Retina (tissue), 1 donor: Measurements from ENCODE around the gene KCNQ1.
A peak's percentile ranks its signal among the peaks of the same experiment; 100 is the strongest.

ENCODE experiments used
- DNase-seq: peaks from one replicate; pipeline ENCODE4 v3.0.0-alpha.2; 2016

The KCNQ1 gene

DNA sequence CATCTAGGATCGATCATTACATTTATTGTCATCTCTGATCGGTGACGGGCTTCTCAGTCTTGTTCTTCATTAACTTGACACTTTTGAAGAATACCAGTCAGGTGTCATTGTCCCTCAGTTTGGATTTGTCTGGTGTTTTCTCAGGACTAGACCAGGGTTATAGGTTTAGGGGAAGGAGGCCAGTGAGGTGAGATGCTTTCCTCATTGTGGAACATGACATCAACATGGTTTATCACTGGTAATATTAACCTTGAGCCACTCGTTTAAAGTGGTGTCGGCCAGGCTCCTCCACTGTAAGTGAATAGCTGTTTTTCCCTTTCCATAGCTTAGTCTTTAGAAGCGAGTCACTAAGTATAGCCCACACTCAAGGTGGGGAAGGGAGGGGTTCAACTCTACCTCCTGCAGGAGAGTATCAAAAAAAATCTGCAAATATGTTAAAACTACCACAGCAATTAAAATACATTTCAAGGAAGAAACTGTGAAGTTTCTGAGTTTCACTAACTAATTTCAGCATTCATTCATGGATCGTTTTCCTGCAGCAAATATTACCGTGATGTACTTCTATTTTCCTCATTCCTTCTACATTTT, 213.0 kb downstream of the KCNQ1 start:
- DNase-seq: no peak

DNA sequence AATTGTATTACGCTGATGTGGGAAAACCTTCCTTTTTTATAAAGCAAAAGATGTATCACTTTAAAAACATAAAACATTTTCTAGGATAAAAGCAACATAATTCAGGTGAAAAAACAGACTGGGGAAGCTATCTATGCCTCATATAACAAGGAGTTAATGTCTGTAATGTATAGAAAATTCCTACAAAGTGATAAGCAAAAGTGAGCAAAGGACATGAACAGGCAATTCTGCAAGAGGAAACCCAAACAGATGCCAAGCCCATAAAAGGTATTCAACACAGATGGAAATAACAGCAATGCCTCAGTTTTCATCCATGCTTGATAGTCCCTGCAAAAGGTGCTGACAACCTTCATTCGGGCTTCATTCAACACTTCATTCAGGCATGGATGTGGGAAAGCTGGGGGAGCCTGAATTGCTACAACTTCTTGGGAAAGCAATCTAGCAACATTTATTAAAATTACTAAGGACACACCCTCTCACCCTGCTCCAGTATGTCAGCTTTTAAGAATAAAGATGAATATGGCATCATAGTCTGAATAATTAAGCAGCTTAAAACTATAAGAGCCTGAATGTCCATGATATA, 215.6 kb downstream of the KCNQ1 start:
- DNase-seq: no peak

- DNase-seq: no peak
Observed at GRCh38 chr11:2661173-2662023, 216.6 kb downstream of the KCNQ1 start.

DNA sequence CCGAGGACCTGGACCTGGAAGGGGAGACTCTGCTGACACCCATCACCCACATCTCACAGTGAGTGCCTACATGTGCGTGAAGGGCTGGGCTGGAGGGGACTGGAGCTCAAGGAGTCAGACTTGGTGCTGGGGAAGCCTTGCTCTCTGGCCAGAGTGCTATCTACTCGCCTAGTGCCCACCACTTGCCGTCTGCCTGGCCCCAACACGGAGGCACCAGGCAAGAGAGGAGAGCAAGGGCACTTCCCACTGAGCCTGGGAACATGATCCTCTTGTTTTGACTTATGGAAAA, 217.2 kb downstream of the KCNQ1 start:
- DNase-seq: no peak

- no peak for DNase-seq
Observed at GRCh38 chr11:2662430-2663299, 217.9 kb downstream of the KCNQ1 start.

DNA sequence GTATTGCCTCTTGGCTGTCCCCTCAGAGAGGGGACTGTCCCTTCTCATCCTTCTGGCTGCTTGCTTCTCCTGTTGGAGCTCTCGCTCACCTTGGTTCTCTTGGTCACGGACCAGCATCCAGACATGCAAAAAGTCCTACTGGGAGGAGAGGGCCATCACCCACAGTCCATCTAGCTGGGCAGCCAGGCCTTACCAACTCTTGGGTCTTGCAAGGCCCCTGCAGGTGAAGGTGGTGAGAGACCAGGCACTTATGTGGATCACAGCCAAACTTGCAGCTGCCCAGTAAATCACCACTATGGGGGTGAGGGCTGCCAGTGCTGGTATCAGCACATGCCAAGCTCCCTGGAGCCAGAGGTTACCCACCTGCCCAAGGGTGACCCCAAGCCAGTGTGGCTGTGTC, 218.7 kb downstream of the KCNQ1 start:
- DNase-seq: no peak

GRCh38 chr11:2663915-2664314, 219.1 kb downstream of the KCNQ1 start:
- no peak for DNase-seq

DNA sequence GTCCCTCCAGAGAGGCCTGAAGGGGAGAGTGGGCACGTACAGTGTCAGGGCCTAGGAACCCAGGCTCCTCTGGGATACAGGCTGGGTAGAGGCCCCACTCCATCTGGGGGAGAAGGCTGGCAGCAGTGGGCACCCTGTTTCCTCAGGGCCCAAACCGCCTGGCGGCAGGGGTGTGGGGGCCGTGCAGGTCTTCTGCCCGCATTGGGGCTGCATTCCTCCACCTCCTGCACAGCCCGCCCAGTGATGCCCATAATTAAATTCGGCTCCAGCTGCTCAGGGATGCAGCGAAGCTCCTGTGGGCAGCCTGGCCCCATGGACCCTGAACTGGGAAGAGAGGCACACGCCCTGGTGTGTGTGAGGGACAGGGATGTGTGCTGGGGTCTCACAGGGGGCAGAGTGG, 219.6 kb downstream of the KCNQ1 start:
- no peak for DNase-seq

GRCh38 chr11:2664791-2665525, 220.2 kb downstream of the KCNQ1 start:
- no peak for DNase-seq

DNA sequence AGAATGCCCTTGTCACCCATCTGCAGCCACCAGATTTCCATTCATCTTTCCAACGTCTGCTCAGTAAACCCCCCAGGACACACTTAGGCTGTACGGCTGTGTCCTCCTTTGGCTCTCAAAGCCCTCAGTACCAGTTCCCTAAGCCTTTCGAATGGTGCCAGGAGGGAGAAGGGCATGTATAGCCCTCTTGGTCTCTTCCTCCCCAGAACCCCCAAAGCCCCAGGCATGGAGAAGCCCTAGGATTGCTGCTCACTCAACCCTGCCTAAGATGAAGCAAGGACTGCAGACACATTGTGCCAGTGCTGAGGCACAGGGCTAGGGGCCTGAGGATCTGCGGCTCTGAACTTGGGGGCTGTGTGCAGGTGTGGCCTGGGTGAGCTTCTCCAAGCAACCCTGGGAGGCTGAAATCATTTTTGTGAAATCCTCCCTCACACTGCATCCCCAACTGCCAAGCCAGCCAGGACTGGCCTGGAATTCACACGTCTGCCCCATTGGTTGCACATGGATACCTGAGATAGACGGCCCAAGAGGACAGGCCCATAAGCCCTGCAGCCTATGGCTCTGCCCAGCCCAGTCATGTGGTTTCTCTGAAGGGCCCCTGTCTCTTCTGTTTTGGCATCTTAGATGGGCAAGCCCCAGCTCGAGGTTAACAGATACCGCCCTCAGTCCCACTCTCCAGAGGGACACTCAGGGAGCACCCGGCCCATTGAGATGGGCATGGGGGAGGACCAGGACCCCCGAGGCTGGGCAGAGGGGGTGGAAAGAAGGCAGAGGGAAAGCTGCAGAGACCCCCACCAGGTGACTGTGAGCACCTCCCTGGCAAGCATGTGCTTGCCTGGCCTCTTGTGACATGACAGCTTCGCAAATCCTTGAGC, 221.0 kb downstream of the KCNQ1 start:
- no peak for DNase-seq

GRCh38 chr11:2666401-2666741, 221.6 kb downstream of the KCNQ1 start:
- DNase-seq: no peak

DNA sequence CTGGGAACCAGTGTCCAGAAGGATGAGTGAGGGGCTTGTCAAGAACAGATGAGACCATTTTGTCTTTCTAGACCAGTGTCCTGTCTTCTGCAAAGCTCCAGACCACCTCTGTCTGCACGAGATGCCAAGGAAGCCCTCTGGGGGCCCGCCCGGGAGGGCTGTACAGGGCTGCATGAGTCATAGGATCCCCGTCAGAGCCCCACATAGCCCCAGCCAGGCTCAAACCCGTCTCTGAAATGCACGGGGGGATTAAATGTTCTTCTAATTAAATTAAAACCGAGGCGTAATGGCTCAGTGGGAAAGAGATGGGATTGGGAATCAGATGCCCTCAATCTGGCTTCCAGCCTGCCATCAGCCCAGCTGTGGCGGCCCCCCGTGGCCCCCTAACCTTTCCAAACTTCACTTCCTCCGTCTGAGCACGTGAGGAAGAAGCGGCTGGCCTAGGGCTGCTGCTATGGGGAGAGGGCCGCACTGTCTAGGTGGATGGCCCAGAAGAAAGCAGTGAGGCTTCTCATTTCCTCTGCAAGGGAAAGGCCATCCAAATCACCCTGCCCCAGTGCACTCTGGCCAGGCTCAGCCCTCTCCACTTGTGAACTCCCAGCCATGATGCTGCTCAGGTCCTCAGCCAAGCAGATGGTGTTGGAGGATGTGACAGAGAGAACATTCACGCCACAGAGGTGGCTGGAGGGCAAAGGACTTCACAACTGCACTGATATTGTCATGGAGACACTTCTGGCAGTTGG, 222.2 kb downstream of the KCNQ1 start:
- no peak for DNase-seq

DNA sequence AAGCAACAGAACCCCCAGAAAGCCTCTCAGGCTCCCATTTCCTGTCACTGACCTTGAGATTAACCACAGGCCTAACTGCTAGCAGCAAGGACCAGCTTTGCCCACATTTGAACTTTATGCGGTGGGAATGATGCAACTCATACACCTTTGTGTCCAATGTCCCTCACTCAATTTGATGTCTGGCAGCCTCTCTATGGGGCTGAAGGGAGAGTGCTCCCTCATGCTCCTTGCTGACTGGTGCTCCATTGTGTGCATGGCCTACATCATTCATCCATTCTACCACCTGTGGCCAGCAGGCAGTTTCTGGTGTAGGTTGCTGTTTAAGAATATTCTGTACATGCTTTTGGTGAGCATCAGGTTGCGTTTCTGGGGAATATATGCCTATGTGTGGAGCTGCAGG, 223.1 kb downstream of the KCNQ1 start:
- no peak for DNase-seq

DNA sequence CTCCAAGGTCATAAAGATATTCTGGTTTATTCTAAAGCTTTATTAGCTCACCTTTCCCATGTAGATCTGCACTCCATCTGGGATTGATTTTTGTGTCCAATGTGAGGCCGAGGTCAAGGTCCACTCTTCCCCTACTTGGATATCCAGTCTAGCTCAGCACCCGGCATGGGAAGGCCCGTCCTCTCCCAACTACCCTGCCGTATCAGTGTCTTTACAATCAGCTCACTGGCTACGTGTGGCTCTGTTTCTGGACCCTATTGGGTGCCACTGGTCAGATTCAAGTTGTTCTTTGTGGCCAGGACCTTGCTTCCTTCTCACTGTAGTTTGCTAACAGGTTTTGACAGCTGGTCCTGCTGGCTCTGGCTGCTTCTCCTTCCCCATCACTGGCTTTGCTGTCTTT, 224.1 kb downstream of the KCNQ1 start:
- DNase-seq: peak; percentile 28

DNA sequence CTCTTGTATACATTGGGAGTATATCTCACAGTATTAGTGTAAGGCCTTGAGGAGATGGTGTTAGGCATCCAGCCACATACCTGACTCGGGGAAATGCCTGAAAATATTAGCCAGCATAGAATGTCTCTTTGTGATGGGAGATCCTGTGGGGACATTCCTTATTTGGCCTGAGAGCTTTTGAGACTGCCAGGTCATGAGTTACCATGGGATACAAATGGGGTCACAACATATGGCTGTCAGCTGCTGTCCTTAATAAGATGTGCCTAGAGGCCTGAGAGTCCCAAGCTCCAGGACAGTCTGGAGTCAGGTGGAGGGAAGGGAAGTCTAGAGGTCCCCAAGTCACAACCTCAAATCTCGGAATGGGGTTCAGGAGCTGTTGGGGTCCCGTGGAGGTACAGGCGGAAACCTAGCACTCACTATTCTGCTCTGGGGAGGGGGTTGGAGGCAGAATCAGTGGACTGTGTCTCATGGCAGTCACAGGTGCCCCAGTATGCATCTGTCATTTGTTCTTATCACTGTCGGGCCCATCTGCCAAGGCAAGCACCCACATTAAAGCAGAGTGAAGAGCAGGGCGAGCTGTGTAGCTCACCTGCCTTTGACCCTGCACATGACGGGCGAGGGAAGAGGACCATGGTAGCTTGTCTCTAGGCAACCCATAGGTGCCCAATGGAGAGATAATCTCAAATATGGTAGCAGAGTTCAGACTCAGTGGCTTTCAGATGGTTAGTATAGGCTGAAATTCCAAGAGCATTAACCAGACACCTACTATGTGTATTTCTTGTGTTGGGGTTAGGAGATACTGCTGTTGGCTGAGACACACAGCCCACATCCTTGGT, 225.0 kb downstream of the KCNQ1 start:
- DNase-seq: no peak

DNA sequence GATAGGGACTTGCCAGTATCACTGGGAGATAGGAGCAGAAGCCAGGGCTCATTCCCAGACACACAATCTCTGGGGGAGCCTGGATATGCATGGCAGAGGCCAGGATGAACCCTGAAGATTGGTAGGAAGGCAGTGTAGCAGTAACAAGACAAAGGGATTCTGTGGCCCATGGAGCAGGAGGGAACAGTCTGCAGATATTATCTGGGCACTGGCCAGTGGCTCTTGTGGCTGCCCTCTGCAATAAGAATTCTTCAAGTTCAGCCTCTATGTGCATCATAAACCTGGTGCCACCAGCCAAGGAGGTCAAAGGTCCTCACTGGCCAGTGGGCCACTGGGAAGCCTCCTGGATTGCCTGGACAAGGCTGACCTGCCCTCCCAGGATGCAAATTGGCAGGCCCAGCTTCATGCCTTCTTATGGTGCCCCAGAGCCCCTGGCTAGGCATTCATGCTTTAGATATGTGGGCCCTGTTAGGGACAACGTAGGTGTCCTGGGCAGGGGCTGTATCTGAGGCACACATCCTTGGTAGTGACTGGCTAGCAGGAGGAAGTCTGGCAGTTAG, 225.8 kb downstream of the KCNQ1 start:
- no peak for DNase-seq

DNA sequence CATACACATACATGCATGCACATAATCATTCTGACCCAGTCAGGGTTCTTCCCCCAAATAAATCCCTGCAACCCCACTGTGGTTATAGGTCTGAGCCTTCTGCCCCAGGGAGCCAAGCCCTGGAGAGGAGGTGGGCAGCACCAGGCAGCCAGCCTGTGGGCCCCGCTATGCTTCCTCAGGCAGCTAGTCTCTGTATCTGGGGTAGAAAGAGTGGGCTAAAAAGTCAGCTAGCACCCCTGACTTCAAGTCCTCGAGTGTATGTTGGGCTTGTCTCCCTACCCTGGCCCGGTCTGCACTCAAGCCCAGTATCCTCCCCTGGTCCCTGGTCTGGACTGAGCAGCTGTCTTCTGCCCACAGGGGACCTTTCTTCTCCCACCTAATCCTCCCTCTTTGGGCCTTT, 226.9 kb downstream of the KCNQ1 start:
- no peak for DNase-seq

- no peak for DNase-seq
Observed at GRCh38 chr11:2672553-2673249, 227.9 kb downstream of the KCNQ1 start.

- no peak for DNase-seq
Observed at GRCh38 chr11:2673250-2673610, 228.4 kb downstream of the KCNQ1 start.
